PC-9 (cell line): ENCODE measurements around the gene RUNX2. TPM values are rescaled to one million over a fixed set of nuclear protein-coding genes. Genes with fewer than 3 reads are reported as not detected.

Experiments used
- BruUV-seq: library from RNA; stranded (reverse); fragments of 400-500 nt; replicated peaks from 2 replicates; lab custom pipeline; 2021; lab: Mats Ljungman, UMichigan
- CTCF ChIA-PET: fragments of 300-600 bp; sonication (Branson Sonifier 250); formaldehyde crosslinking; loops from one replicate; lab custom pipeline; 2022; ENCODE audit warnings: antibody characterized with exemption; lab: Charles Lee
- POLR2A ChIA-PET: fragments of 300-600 bp; sonication (Branson Sonifier 250); formaldehyde crosslinking; loops from one replicate; lab custom pipeline; 2022; ENCODE audit warnings: antibody characterized with exemption; ENCODE audit not compliant: unreplicated experiment; lab: Charles Lee
- DNase-seq, 2 experiments: peaks; one replicate each; pipeline versions ENCODE4 v3.0.0 to v3.0.0-alpha.2; 2015 to 2022; ENCODE audit warnings: mixed read lengths in 1 of 2
- H2AFZ ChIP-seq: fragments of 200-600 bp; sonication (generic); 2 replicates; pipeline ENCODE4 v1.8.1; 2017; ENCODE audit warnings: antibody characterized with exemption
- H3F3A ChIP-seq: fragments of 200-600 bp; sonication (generic); 2 replicates; pipeline ENCODE4 v1.8.1; 2017; ENCODE audit warnings: antibody characterized with exemption, mild to moderate bottlenecking, low read depth; ENCODE audit not compliant: insufficient read depth
- H3K27ac ChIP-seq: fragments of 200-600 bp; sonication (generic); 2 replicates; pipeline ENCODE4 v1.6.1; 2016; ENCODE audit warnings: mixed run types
- H3K27me3 ChIP-seq: fragments of 200-600 bp; sonication (generic); 2 replicates; pipeline ENCODE4 v1.6.1; 2016; ENCODE audit warnings: low read depth, mixed run types; ENCODE audit not compliant: insufficient read depth
- H3K36me3 ChIP-seq: fragments of 200-600 bp; sonication (generic); 2 replicates; pipeline ENCODE4 v1.6.1; 2016; ENCODE audit warnings: low read depth, mixed run types
- H3K4me1 ChIP-seq: fragments of 200-600 bp; sonication (generic); replicated peaks from 2 replicates; pipeline ENCODE4 v1.6.1; 2016; ENCODE audit warnings: mixed run types; ENCODE audit not compliant: insufficient read depth
- H3K4me2 ChIP-seq: fragments of 200-600 bp; sonication (generic); 2 replicates; pipeline ENCODE4 v1.6.1; 2017; ENCODE audit warnings: mixed run types
- H3K4me3 ChIP-seq: fragments of 200-600 bp; sonication (generic); 2 replicates; pipeline ENCODE4 v1.6.1; 2016; ENCODE audit warnings: mixed run types
- H3K79me2 ChIP-seq: fragments of 200-600 bp; sonication (generic); 2 replicates; pipeline ENCODE4 v1.6.1; 2017; ENCODE audit warnings: low read depth, mixed run types
- H3K9me2 ChIP-seq: fragments of 200-600 bp; sonication (generic); 2 replicates; pipeline ENCODE4 v1.8.1; 2017; ENCODE audit warnings: mild to moderate bottlenecking; ENCODE audit not compliant: insufficient read depth
- H3K9me3 ChIP-seq: fragments of 200-600 bp; sonication (generic); 2 replicates; pipeline ENCODE4 v1.8.1; 2016; ENCODE audit warnings: low read depth; ENCODE audit not compliant: insufficient read depth
- H4K20me1 ChIP-seq: fragments of 200-600 bp; sonication (generic); 2 replicates; pipeline ENCODE4 v1.8.1; 2017; ENCODE audit not compliant: insufficient read depth
- CTCF ChIP-seq: fragments of 200-600 bp; sonication (generic); conservative IDR thresholded peaks from 2 replicates; pipeline ENCODE4 v1.6.1; 2017; ENCODE audit warnings: mixed run types, antibody characterized with exemption, mild to moderate bottlenecking, moderate library complexity
- EZH2 ChIP-seq: fragments of 200-600 bp; sonication (generic); IDR thresholded peaks from 2 replicates; pipeline ENCODE4 v1.8.0; 2017; ENCODE audit warnings: antibody characterized with exemption, low read depth
- intact Hi-C: fragments of 100-400 bp; cut with micrococcal nuclease; formaldehyde crosslinking; loops from one replicate; pipeline ENCODE4 v1.10.0; 2022; ENCODE audit not compliant: unreplicated experiment
- total RNA-seq: library from RNA; stranded (reverse); gene quantifications from 2 replicates; pipeline ENCODE4 v1.2.3, GENCODE V29; 2021

The RUNX2 gene
- total RNA-seq, 1 experiment from 2014 or later, result 12.5 TPM

GRCh38 chr6:45472382-45472781 is 144.3 kb downstream of the RUNX2 start:
- TF ChIP-seq EZH2 (no peak), CTCF (no peak)
- no peaks in the 10 kb centered on the region for H4K20me1 ChIP-seq
- H3F3A ChIP-seq, result peaks cover 5% of the 10 kb centered on the region; the same call in 1 of the 2 replicates
- H3K9me2 ChIP-seq, result no peaks in the 10 kb centered on the region; the same call in 1 of the 2 replicates
- intact Hi-C loops, result no loop called here
- H3K9me3 ChIP-seq, result 0 out of 2 replicates have a peak, but pooled peaks cover 3% of the 10 kb centered on the region
- H3K79me2 ChIP-seq, result no peaks in the 10 kb centered on the region
- H3K27ac ChIP-seq, result no peak overlapping the region
- H3K27me3 ChIP-seq, result no peaks in the 10 kb centered on the region
- H3K36me3 ChIP-seq, result no peaks in the 10 kb centered on the region
- no TSS peak for BruUV-seq
- ChIA-PET CTCF (no interaction called here), POLR2A (no interaction called here)
- no peak overlapping the region for H3K4me2 ChIP-seq
- no peak overlapping the region for H2AFZ ChIP-seq
- no peak for DNase-seq
- no peak overlapping the region for H3K4me3 ChIP-seq
- H3K4me1 ChIP-seq, result peaks cover 12% of the 10 kb centered on the region

- POLR2A ChIA-PET, result no interaction called here
- Histone ChIP-seq H3K4me2 (no peak overlapping the region), H3K4me3 (no peak overlapping the region), H3K4me1 (peaks cover 22% of the 10 kb centered on the region), H3F3A (peaks cover 15% of the 10 kb centered on the region; the same call in 1 of the 2 replicates), H3K9me2 (no peaks in the 10 kb centered on the region; the same call in 1 of the 2 replicates), H4K20me1 (no peaks in the 10 kb centered on the region), H2AFZ (no peak overlapping the region), H3K36me3 (no peaks in the 10 kb centered on the region), H3K79me2 (no peaks in the 10 kb centered on the region), H3K27me3 (no peaks in the 10 kb centered on the region), H3K27ac (no peak overlapping the region), H3K9me3 (0 out of 2 replicates have a peak, but pooled peaks cover 3% of the 10 kb centered on the region)
- CTCF ChIA-PET, result no interaction called here
- DNase-seq, result no peak
- no peak for TF ChIP-seq CTCF
- TF ChIP-seq EZH2, result no peak
- no TSS peak for BruUV-seq
- intact Hi-C loops, result no loop called here
Observed at GRCh38 chr6:45473121-45473993, 145.2 kb downstream of the RUNX2 start.

- Histone ChIP-seq H3K27me3 (no peaks in the 10 kb centered on the region), H3K79me2 (no peaks in the 10 kb centered on the region), H3F3A (peaks cover 22% of the 10 kb centered on the region; the same call in 1 of the 2 replicates), H3K4me2 (no peak overlapping the region), H3K9me2 (no peaks in the 10 kb centered on the region; the same call in 1 of the 2 replicates), H4K20me1 (no peaks in the 10 kb centered on the region), H3K4me1 (peaks cover 32% of the 10 kb centered on the region), H3K36me3 (no peaks in the 10 kb centered on the region), H3K27ac (no peak overlapping the region), H3K4me3 (no peak overlapping the region), H3K9me3 (0 out of 2 replicates have a peak, but pooled peaks cover 2% of the 10 kb centered on the region), H2AFZ (no peak overlapping the region)
- ChIA-PET CTCF (no interaction called here), POLR2A (no interaction called here)
- DNase-seq, result no peak
- no TSS peak for BruUV-seq
- TF ChIP-seq CTCF (no peak), EZH2 (no peak)
- intact Hi-C loops, result no loop called here
Observed at GRCh38 chr6:45474376-45474775, 146.2 kb downstream of the RUNX2 start.
